HepG2 (cell line): ENCODE data around the gene ARHGAP12. TPM values are rescaled to one million over a fixed set of nuclear protein-coding genes. Genes with fewer than 3 reads are reported as not detected.

Source experiments
- ASH2L ChIP-seq: fragments of 300-600, 200-600 bp; sonication (generic); IDR thresholded peaks from 2 replicates; pipeline ENCODE4 v1.7.0; 2017; ENCODE audit warnings: low read depth, mild to moderate bottlenecking, moderate library complexity, mixed read lengths, low read length; ENCODE audit not compliant: insufficient read length
- DRAP1 ChIP-seq: IDR thresholded peaks from 2 replicates; pipeline ENCODE4 v1.6.1; 2016; ENCODE audit warnings: missing genetic modification reagents, missing compliant biosample characterization
- E2F2 ChIP-seq: sonication (generic); formaldehyde crosslinking; IDR thresholded peaks from 2 replicates; pipeline ENCODE4 v1.4.0; 2020; ENCODE audit warnings: missing genetic modification reagents, borderline replicate concordance
- FOXA1 ChIP-seq, 2 experiments: fragments of 450-650 bp in 1 of 2; sonication (generic) in 1 of 2; formaldehyde crosslinking in 1 of 2; IDR thresholded peaks; 2 replicates each; pipeline versions ENCODE4 v1.4.0 to v1.6.1; 2016 to 2020; ENCODE audit warnings: missing genetic modification reagents in 1 of 2
- HBP1 ChIP-seq: IDR thresholded peaks from 2 replicates; pipeline ENCODE4 v1.6.1; 2016; ENCODE audit warnings: low read depth, control low read depth
- LRRFIP1 ChIP-seq: sonication (generic); formaldehyde crosslinking; conservative IDR thresholded peaks from 2 replicates; pipeline ENCODE4 v1.4.0; 2020; ENCODE audit warnings: missing genetic modification reagents
- NCOA2 ChIP-seq: sonication (generic); formaldehyde crosslinking; IDR thresholded peaks from 2 replicates; pipeline ENCODE4 v1.8.0; 2022; ENCODE audit warnings: inconsistent platforms
- RARA ChIP-seq: IDR thresholded peaks from 2 replicates; pipeline ENCODE4 v1.6.1; 2016; ENCODE audit warnings: missing genetic modification reagents, missing compliant biosample characterization
- SNRNP70 ChIP-seq: fragments of 200-400 bp; formaldehyde crosslinking; IDR thresholded peaks from 2 replicates; pipeline ENCODE4 v1.6.1; 2017; ENCODE audit warnings: mild to moderate bottlenecking, low read depth, low read length, moderate library complexity
- SOX13 ChIP-seq, 3 experiments: fragments of 450-650 bp in 1 of 3; sonication (generic) in 1 of 3; formaldehyde crosslinking in 1 of 3; IDR thresholded peaks in 2 of 3; conservative IDR thresholded peaks in 1 of 3; 2 replicates each; pipeline versions ENCODE4 v1.5.0 to v1.6.1; 2016 to 2020; ENCODE audit warnings: antibody characterized with exemption in 1 of 3, mild to moderate bottlenecking in 1 of 3, missing compliant biosample characterization in 1 of 3, missing genetic modification reagents in 1 of 3, moderate library complexity in 1 of 3
- SOX5 ChIP-seq: IDR thresholded peaks from 2 replicates; pipeline ENCODE4 v1.6.1; 2016; ENCODE audit warnings: borderline replicate concordance
- SRY ChIP-seq: sonication (generic); formaldehyde crosslinking; IDR thresholded peaks from 2 replicates; pipeline ENCODE4 v1.8.0; 2022; ENCODE audit warnings: mild to moderate bottlenecking, missing genetic modification reagents
- TCF7 ChIP-seq: sonication (generic); IDR thresholded peaks from 2 replicates; pipeline ENCODE4 v1.6.1; 2016; ENCODE audit warnings: antibody characterized with exemption, low read depth
- THAP11 ChIP-seq: IDR thresholded peaks from 2 replicates; pipeline ENCODE4 v1.6.1; 2016; ENCODE audit warnings: missing biosample characterization, missing genetic modification reagents
- ZNF121 ChIP-seq: sonication (generic); formaldehyde crosslinking; IDR thresholded peaks from 2 replicates; pipeline ENCODE4 v1.5.0; 2020; ENCODE audit warnings: mild to moderate bottlenecking, missing genetic modification reagents
- ZNF451 ChIP-seq: sonication (generic); formaldehyde crosslinking; IDR thresholded peaks from 2 replicates; pipeline ENCODE4 v1.5.0; 2020; ENCODE audit warnings: mild to moderate bottlenecking, missing genetic modification reagents
- ZNF558 ChIP-seq: sonication (generic); formaldehyde crosslinking; IDR thresholded peaks from 2 replicates; pipeline ENCODE4 v1.9.0; 2022; ENCODE audit warnings: mild to moderate bottlenecking, missing genetic modification reagents, borderline replicate concordance
- ZNF672 ChIP-seq: sonication (generic); formaldehyde crosslinking; IDR thresholded peaks from 2 replicates; pipeline ENCODE4 v1.8.1; 2022; ENCODE audit warnings: missing genetic modification reagents
- ZUFSP ChIP-seq: sonication (generic); formaldehyde crosslinking; IDR thresholded peaks from 2 replicates; pipeline ENCODE4 v1.9.0; 2021; ENCODE audit warnings: missing genetic modification reagents, mild to moderate bottlenecking, borderline replicate concordance
- polyA plus RNA-seq, 8 experiments: library from polyadenylated mRNA; depleted of rRNA in 3 of 8; stranded (reverse) in 7 of 8; unstranded in 1 of 8; fragments of >200 nt; fragmentation: Illumina TruSeq in 4 of 8; extraction: Trizol in 4 of 8; gene quantifications; 2 replicates each; pipeline versions ENCODE4 v1.2.1 to v1.2.3, GENCODE V29; 2011 to 2016; ENCODE audit warnings: low read depth in 4 of 8, missing spikeins in 1 of 8, mixed read lengths in 1 of 8; ENCODE audit not compliant: insufficient read depth in 1 of 8
- total RNA-seq, 5 experiments: library from RNA; depleted of rRNA; stranded (reverse); fragments of >200 nt; fragmentation: Illumina TruSeq; extraction: Trizol; gene quantifications; 2 replicates each; pipeline ENCODE4 v1.2.3, GENCODE V29; 2016; ENCODE audit warnings: low read depth in 1 of 5

Gene ARHGAP12
- total and polyA plus RNA-seq, 2 of the 13 experiments (the other 11 are each of a cell fraction or from before 2014, with no cell fraction given), result 25.0 to 54.6 TPM

- TF ChIP-seq SOX13 (IDR thresholded peaks at IDR 0.05), result no peak
- 0 out of 4 replicates have a peak, but pooled peaks of 1 of the 2 experiments have one; percentile 12 for TF ChIP-seq SOX13 (CRISPR knock-in tag; conservative IDR thresholded peaks at IDR 0.05 in 1 of 2, IDR thresholded peaks at IDR 0.05 in 1 of 2)
- no peak for TF ChIP-seq ZNF451 (CRISPR knock-in tag)
- TF ChIP-seq ZNF121 (CRISPR knock-in tag), result no peak
- TF ChIP-seq FOXA1 (IDR thresholded peaks at IDR 0.05), result no peak
- TF ChIP-seq FOXA1 (CRISPR knock-in tag; IDR thresholded peaks at IDR 0.05), result peak; percentile 52
- peak; percentile 38; the same call in 1 of the 2 replicates for TF ChIP-seq RARA
- TF ChIP-seq THAP11 (CRISPR knock-in tag), result 0 out of 2 replicates have a peak, but pooled peaks have one; percentile 22
- TF ChIP-seq ZNF672 (CRISPR knock-in tag), result no peak
- TF ChIP-seq NCOA2 (CRISPR knock-in tag), result 0 out of 2 replicates have a peak, but pooled peaks have one; percentile 32
- 0 out of 2 replicates have a peak, but pooled peaks have one; percentile 15 for TF ChIP-seq DRAP1 (CRISPR knock-in tag)
- no peak for TF ChIP-seq E2F2 (CRISPR knock-in tag)
- peak; percentile 29; the same call in 1 of the 2 replicates for TF ChIP-seq TCF7
- peak; percentile 19 for TF ChIP-seq ASH2L
- no peak for TF ChIP-seq SNRNP70
- peak; percentile 5; the same call in 1 of the 2 replicates for TF ChIP-seq SRY (CRISPR knock-in tag)
- no peak for TF ChIP-seq LRRFIP1 (CRISPR knock-in tag)
- no peak for TF ChIP-seq ZNF558 (CRISPR knock-in tag)
- TF ChIP-seq SOX5 (CRISPR knock-in tag), result 0 out of 2 replicates have a peak, but pooled peaks have one; percentile 30
- peak; percentile 46; the same call in 1 of the 2 replicates for TF ChIP-seq HBP1 (CRISPR knock-in tag)
- TF ChIP-seq ZUFSP (CRISPR knock-in tag), result no peak
Observed at GRCh38 chr10:31759124-31759798, 169.4 kb downstream of the ARHGAP12 start (continued).
